Activated T-cell treated with anti-CD3 and anti-CD28 coated beads for 24 hours (primary cell): ENCODE results near the gene PRKG1.

Experiments used
- DNase-seq: peaks from one replicate; pipeline ENCODE4 v3.0.0-alpha.2; 2020; ENCODE audit warnings: low read depth

PRKG1 gene

GRCh38 chr10:51879238-51879637, 805.0 kb downstream of the PRKG1 start:
- DNase-seq = no peak

GRCh38 chr10:51881213-51881612, 806.9 kb downstream of the PRKG1 start:
- DNase-seq = no peak

- no peak for DNase-seq
Observed at GRCh38 chr10:51886438-51887068, 812.3 kb downstream of the PRKG1 start.

- no peak for DNase-seq
Observed at GRCh38 chr10:51888263-51888662, 814.0 kb downstream of the PRKG1 start.

- DNase-seq = no peak
Observed at GRCh38 chr10:51892313-51892712, 818.0 kb downstream of the PRKG1 start.

GRCh38 chr10:51892965-51893658, 818.8 kb downstream of the PRKG1 start:
- DNase-seq = no peak

- DNase-seq = no peak
Observed at GRCh38 chr10:51894771-51895578, 820.7 kb downstream of the PRKG1 start.

GRCh38 chr10:51896849-51897248, 822.6 kb downstream of the PRKG1 start:
- DNase-seq = no peak

GRCh38 chr10:51897560-51897959, 823.3 kb downstream of the PRKG1 start:
- no peak for DNase-seq

- DNase-seq = no peak
Observed at GRCh38 chr10:51900180-51900579, 825.9 kb downstream of the PRKG1 start.

GRCh38 chr10:51903675-51904074, 829.4 kb downstream of the PRKG1 start:
- no peak for DNase-seq

- no peak for DNase-seq
Observed at GRCh38 chr10:51905032-51905431, 830.7 kb downstream of the PRKG1 start.

- no peak for DNase-seq
Observed at GRCh38 chr10:51907361-51907760, 833.1 kb downstream of the PRKG1 start.

- DNase-seq = no peak
Observed at GRCh38 chr10:51910189-51910588, 835.9 kb downstream of the PRKG1 start.

- DNase-seq = no peak
Observed at GRCh38 chr10:51910596-51910995, 836.3 kb downstream of the PRKG1 start.

GRCh38 chr10:51911723-51912122, 837.4 kb downstream of the PRKG1 start:
- no peak for DNase-seq

- no peak for DNase-seq
Observed at GRCh38 chr10:51915031-51915542, 840.8 kb downstream of the PRKG1 start.

- DNase-seq = no peak
Observed at GRCh38 chr10:51918440-51918839, 844.2 kb downstream of the PRKG1 start.

- DNase-seq = no peak
Observed at GRCh38 chr10:51918884-51919325, 844.6 kb downstream of the PRKG1 start.

GRCh38 chr10:51920672-51921071, 846.4 kb downstream of the PRKG1 start:
- DNase-seq = no peak

GRCh38 chr10:51924359-51924758, 850.1 kb downstream of the PRKG1 start:
- no peak for DNase-seq

- no peak for DNase-seq
Observed at GRCh38 chr10:51926337-51926736, 852.0 kb downstream of the PRKG1 start.

GRCh38 chr10:51928162-51928561, 853.9 kb downstream of the PRKG1 start:
- DNase-seq = no peak
